PC-3 (cell line): ENCODE measurements around the gene HSD3B7. TPM values are rescaled to one million over a fixed set of nuclear protein-coding genes. Genes with fewer than 3 reads are reported as not detected.

ENCODE experiments used
- ATAC-seq: fragments of 200-7000 bp; cut with Tn5 transposase; 2 replicates; pipeline ENCODE4 v1.9.1; 2020; ENCODE audit warnings: mild to moderate bottlenecking, moderate library complexity
- BruUV-seq: library from RNA; stranded (reverse); fragments of 400-500 nt; replicated peaks from 2 replicates; lab custom pipeline; 2021; lab: Mats Ljungman, UMichigan
- CTCF ChIA-PET: fragments of 300-600 bp; sonication (Branson Sonifier 250); formaldehyde crosslinking; loops from one replicate; lab custom pipeline; 2022; ENCODE audit warnings: antibody characterized with exemption; lab: Charles Lee
- POLR2A ChIA-PET: fragments of 300-600 bp; sonication (Branson Sonifier 250); formaldehyde crosslinking; loops from one replicate; lab custom pipeline; 2022; ENCODE audit warnings: antibody characterized with exemption; ENCODE audit not compliant: unreplicated experiment; lab: Charles Lee
- DNase-seq: peaks from one replicate; pipeline ENCODE4 v3.0.0-alpha.2; 2015
- H2AFZ ChIP-seq: fragments of 300-600 bp; sonication (generic); 2 replicates; pipeline ENCODE4 v1.6.0; 2016; ENCODE audit warnings: antibody characterized with exemption, low read length
- H3F3A ChIP-seq: fragments of 300-600 bp; sonication (generic); one replicate; pipeline ENCODE4 v1.6.0; 2017; ENCODE audit warnings: antibody characterized with exemption, low read length, control low read depth, mild to moderate bottlenecking; ENCODE audit not compliant: unreplicated experiment
- H3K27ac ChIP-seq: fragments of 300-600 bp; sonication (generic); 2 replicates; pipeline ENCODE4 v1.5.1; 2016; ENCODE audit warnings: mild to moderate bottlenecking, low read length
- H3K27me3 ChIP-seq: fragments of 300-600 bp; sonication (generic); 2 replicates; pipeline ENCODE4 v1.6.1; 2016; ENCODE audit warnings: low read length, mixed read lengths
- H3K36me3 ChIP-seq: fragments of 300-600 bp; sonication (generic); 2 replicates; pipeline ENCODE4 v1.6.1; 2016; ENCODE audit warnings: low read depth, mixed run types, low read length, mixed read lengths
- H3K4me1 ChIP-seq: fragments of 300-600 bp; sonication (generic); 2 replicates; pipeline ENCODE4 v1.5.1; 2016; ENCODE audit warnings: low read length; ENCODE audit not compliant: insufficient read depth
- H3K4me2 ChIP-seq: fragments of 300-600 bp; sonication (generic); 2 replicates; pipeline ENCODE4 v1.6.0; 2016; ENCODE audit warnings: low read length
- H3K4me3 ChIP-seq: fragments of 300-600 bp; sonication (generic); 2 replicates; pipeline ENCODE4 v1.5.1; 2016; ENCODE audit warnings: mild to moderate bottlenecking, low read length, mixed read lengths
- H3K79me2 ChIP-seq: fragments of 300-600 bp; sonication (generic); 2 replicates; pipeline ENCODE4 v1.6.1; 2017; ENCODE audit warnings: low read length, mixed read lengths
- H3K9ac ChIP-seq: fragments of 300-600 bp; sonication (generic); 2 replicates; pipeline ENCODE4 v1.6.0; 2016; ENCODE audit warnings: mild to moderate bottlenecking, low read length
- H3K9me2 ChIP-seq: fragments of 300-600 bp; sonication (generic); replicated peaks from 2 replicates; pipeline ENCODE4 v1.6.1; 2016; ENCODE audit warnings: mixed run types, low read length, mixed read lengths
- H3K9me3 ChIP-seq: fragments of 300-600 bp; sonication (generic); 2 replicates; pipeline ENCODE4 v1.6.1; 2016; ENCODE audit warnings: low read length, mixed read lengths
- H4K20me1 ChIP-seq: fragments of 300-600 bp; sonication (generic); 2 replicates; pipeline ENCODE4 v1.6.1; 2016; ENCODE audit warnings: low read length, mixed read lengths
- CTCF ChIP-seq: fragments of 300-600 bp; sonication (generic); conservative IDR thresholded peaks from 2 replicates; pipeline ENCODE4 v1.5.1; 2017; ENCODE audit warnings: antibody characterized with exemption, low read depth, mild to moderate bottlenecking, low read length
- EZH2 ChIP-seq: fragments of 300-600 bp; sonication (generic); IDR thresholded peaks from one replicate; pipeline ENCODE4 v1.6.1; 2017; ENCODE audit warnings: antibody characterized with exemption, mild to moderate bottlenecking, low read length; ENCODE audit not compliant: unreplicated experiment
- EZH2phosphoT487 ChIP-seq: fragments of 300-600 bp; sonication (generic); IDR thresholded peaks from 2 replicates; pipeline ENCODE4 v1.6.1; 2018; ENCODE audit warnings: mild to moderate bottlenecking, antibody characterized with exemption, low read length, borderline replicate concordance
- intact Hi-C: fragments of 100-400 bp; cut with micrococcal nuclease; formaldehyde crosslinking; loops from 2 replicates; pipeline ENCODE4 v1.9.0; 2023
- total RNA-seq: library from RNA; depleted of rRNA; stranded (reverse); fragments of >200 nt; gene quantifications from 2 replicates; pipeline ENCODE4 v1.2.3, GENCODE V29; 2014

HSD3B7 gene
- total RNA-seq, 1 experiment from 2014 or later: 16.3 TPM

- Histone ChIP-seq H3K36me3 (no peaks in the 10 kb centered on the region), H3K9me2 (no peaks in the 10 kb centered on the region), H3K27me3 (no peaks in the 10 kb centered on the region), H3K79me2 (no peaks in the 10 kb centered on the region), H3K4me1 (peaks cover 7% of the 10 kb centered on the region; the same call in 1 of the 2 replicates), H3K9me3 (no peaks in the 10 kb centered on the region), H4K20me1 (no peaks in the 10 kb centered on the region), H3F3A (no peaks in the 10 kb centered on the region), H3K27ac (no peak overlapping the region), H2AFZ (no peak overlapping the region), H3K4me2 (no peak overlapping the region), H3K9ac (no peak overlapping the region), H3K4me3 (no peak overlapping the region)
- CTCF ChIA-PET: no interaction called here
- TF ChIP-seq EZH2 (no peak), CTCF (no peak), EZH2phosphoT487 (no peak)
- intact Hi-C loops: no loop called here
- no peak for DNase-seq
- no peak for ATAC-seq
- no TSS peak for BruUV-seq
- POLR2A ChIA-PET: no interaction called here
These were observed 4.6 kb downstream of the HSD3B7 start for GRCh38 chr16:30989469-30990047.

- no peak for DNase-seq
- ChIA-PET POLR2A (no interaction called here), CTCF (no interaction called here)
- Histone ChIP-seq H3K27me3 (no peaks in the 10 kb centered on the region), H3F3A (no peaks in the 10 kb centered on the region), H3K4me2 (no peak overlapping the region), H3K9ac (no peak overlapping the region), H3K36me3 (no peaks in the 10 kb centered on the region), H4K20me1 (no peaks in the 10 kb centered on the region), H2AFZ (no peak overlapping the region), H3K4me1 (peaks cover 6% of the 10 kb centered on the region; the same call in 1 of the 2 replicates), H3K9me2 (no peaks in the 10 kb centered on the region), H3K79me2 (no peaks in the 10 kb centered on the region), H3K27ac (no peak overlapping the region), H3K9me3 (no peaks in the 10 kb centered on the region), H3K4me3 (no peak overlapping the region)
- no peak for ATAC-seq
- no TSS peak for BruUV-seq
- TF ChIP-seq EZH2: no peak
- TF ChIP-seq CTCF: no peak
- TF ChIP-seq EZH2phosphoT487: no peak
- intact Hi-C loops: no loop called here
These were observed 5.1 kb downstream of the HSD3B7 start for GRCh38 chr16:30990105-30990504.

GRCh38 chr16:30991052-30991451 lies 6.0 kb downstream of the HSD3B7 start:
- H3K27me3 ChIP-seq: no peaks in the 10 kb centered on the region
- no peaks in the 10 kb centered on the region for H3K9me2 ChIP-seq
- no peaks in the 10 kb centered on the region for H4K20me1 ChIP-seq
- H3K9me3 ChIP-seq: no peaks in the 10 kb centered on the region
- BruUV-seq: no TSS peak
- no peak overlapping the region for H3K9ac ChIP-seq
- no peak overlapping the region for H2AFZ ChIP-seq
- DNase-seq: no peak
- ATAC-seq: no peak
- H3K27ac ChIP-seq: no peak overlapping the region
- ChIA-PET POLR2A (no interaction called here), CTCF (no interaction called here)
- H3K79me2 ChIP-seq: no peaks in the 10 kb centered on the region
- H3K36me3 ChIP-seq: no peaks in the 10 kb centered on the region
- TF ChIP-seq CTCF (no peak), EZH2 (no peak), EZH2phosphoT487 (no peak)
- intact Hi-C loops: no loop called here
- no peaks in the 10 kb centered on the region for H3F3A ChIP-seq
- H3K4me1 ChIP-seq: no peaks in the 10 kb centered on the region; the same call in 1 of the 2 replicates
- no peak overlapping the region for H3K4me3 ChIP-seq
- no peak overlapping the region for H3K4me2 ChIP-seq
